Activated CD4-positive, CD25-positive, alpha-beta regulatory T cell treated with anti-CD3 and anti-CD28 coated beads, Interleukin-2, amount 50 U/mL, for 24 hours (primary cell): Measurements from ENCODE around the gene LANCL2.
"Not testable (repeated sequence)": the region's sequence is repeated elsewhere in the genome, so short reads cannot be mapped to it uniquely, and the experiment has no call there.

Experiments
- ATAC-seq, 2 donors: fragments of 150-1000 bp; cut with Tn5 transposase; one replicate each; pipeline ENCODE4 v1.10.0; 2021; ENCODE audit warnings: mild to moderate bottlenecking in 1 of 2, moderate library complexity in 1 of 2

LANCL2 gene

DNA sequence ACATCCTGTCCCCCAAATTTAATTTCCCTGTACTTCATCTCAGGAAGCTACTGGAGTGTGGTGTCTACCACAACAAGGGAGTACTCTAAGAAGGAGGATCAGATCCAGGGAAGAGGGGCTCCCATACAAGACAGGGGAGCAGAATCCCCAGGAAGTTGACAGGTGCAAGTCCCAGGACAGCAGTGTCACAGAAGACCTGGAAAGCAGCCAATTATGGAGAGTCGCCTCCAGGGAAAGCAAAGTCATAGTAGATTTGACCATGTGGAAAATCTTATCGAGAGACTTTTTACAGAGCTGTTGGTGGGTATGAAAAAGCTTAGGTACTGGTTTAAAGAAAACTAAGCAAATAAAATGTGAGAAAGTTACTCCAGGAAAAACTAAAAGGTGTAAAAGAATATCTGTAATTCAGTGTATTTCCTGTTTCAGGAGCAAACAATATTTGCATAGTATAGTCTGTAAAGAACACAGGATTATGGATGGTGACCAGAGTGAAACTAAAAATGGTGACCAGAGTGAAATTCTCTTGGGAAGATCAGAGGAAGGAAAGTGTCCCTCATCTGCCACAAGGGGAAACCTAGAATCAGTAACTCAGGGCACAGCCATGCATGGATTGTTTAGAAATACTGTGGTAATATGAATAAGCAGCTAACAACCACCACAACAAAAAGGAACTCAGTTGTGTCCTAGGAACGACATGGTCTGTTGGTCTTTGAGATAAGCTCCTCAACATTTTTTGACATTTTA, 44.5 kb downstream of the LANCL2 start:
- no peak for ATAC-seq

DNA sequence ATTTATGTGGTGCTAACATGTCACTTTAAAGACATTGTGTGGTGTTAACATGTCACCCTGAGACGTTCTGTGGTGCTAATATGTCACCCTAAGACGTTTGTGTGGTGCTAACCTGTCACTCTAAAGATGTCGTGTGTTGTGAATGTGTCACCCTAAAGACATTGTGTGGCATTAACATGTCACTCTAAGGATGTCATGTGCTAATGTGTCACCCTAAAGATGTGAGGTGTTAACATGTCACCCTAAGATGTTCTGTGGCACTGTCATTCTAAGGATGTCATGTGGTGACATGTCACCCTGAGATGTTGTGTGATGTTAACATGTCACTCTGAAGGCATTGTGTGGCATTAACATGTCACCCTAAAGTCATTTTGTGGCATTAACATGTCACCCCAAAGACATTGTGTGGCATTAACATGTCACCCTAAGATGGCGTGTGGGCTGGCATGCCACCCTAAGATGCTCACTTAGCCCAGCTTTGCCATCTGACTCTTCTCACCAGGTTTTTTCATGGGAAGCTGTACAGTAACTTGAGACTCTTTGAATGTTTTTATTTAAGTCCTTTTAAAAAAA, 45.6 kb downstream of the LANCL2 start:
- no peak for ATAC-seq

DNA sequence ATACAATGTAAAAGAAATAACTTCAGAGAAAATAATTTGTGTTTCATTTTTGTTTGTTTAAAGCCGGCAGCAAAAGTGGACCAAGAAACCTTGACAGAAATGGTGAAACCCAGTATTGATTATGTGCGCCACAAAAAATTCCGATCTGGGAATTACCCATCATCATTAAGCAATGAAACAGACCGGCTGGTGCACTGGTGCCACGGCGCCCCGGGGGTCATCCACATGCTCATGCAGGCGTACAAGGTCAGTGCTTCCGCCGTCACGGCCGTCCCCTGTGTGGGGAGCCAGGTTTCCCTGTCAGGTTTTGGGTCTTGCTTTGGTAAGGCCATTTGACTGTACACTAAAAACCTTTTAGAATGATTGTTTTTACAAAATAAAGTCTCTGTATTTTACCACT, 46.7 kb downstream of the LANCL2 start:
- ATAC-seq = no peak

GRCh38 chr7:55413442-55413841, 48.3 kb downstream of the LANCL2 start:
- ATAC-seq = no peak

- ATAC-seq = peak; percentile 91 to 96
Measured at GRCh38 chr7:55415173-55415778, 50.1 kb downstream of the LANCL2 start.

- not testable (repeated sequence) for ATAC-seq
Measured at GRCh38 chr7:55417456-55417855, 52.3 kb downstream of the LANCL2 start.

- ATAC-seq = no peak
Measured at GRCh38 chr7:55420530-55420929, 55.4 kb downstream of the LANCL2 start.

GRCh38 chr7:55423277-55423711, 58.2 kb downstream of the LANCL2 start:
- ATAC-seq = no peak

- no peak for ATAC-seq
Measured at GRCh38 chr7:55423891-55424290, 58.8 kb downstream of the LANCL2 start.

GRCh38 chr7:55425141-55425752, 60.1 kb downstream of the LANCL2 start:
- ATAC-seq = no peak

- ATAC-seq = no peak
Measured at GRCh38 chr7:55426676-55427075, 61.5 kb downstream of the LANCL2 start.

GRCh38 chr7:55427342-55427741, 62.2 kb downstream of the LANCL2 start:
- ATAC-seq = no peak

DNA sequence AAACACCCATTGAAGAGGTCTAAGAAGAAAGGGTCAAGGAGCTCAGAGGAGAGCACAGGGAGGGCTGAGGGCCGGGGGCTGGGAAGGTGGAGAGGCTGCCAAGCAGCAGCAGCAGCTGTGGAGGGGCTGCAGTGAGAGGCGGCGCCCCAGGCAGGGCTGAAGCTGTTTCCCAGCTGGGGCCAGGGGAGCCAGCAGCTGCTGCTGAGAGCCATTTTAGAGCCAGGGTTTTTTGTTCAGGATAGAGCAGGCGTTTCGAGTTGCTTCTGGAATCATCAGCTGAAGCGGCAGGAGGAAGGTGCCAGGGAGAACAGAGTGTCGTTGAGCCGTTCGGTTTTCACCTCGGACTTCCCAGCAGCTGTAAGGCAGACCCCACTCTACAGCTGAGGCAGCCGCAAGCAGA, 62.7 kb downstream of the LANCL2 start:
- no peak for ATAC-seq

GRCh38 chr7:55429835-55430499, 64.8 kb downstream of the LANCL2 start:
- ATAC-seq = no peak

GRCh38 chr7:55431898-55432297, 66.8 kb downstream of the LANCL2 start:
- ATAC-seq = no peak

GRCh38 chr7:55432506-55432905, 67.4 kb downstream of the LANCL2 start:
- no peak for ATAC-seq

DNA sequence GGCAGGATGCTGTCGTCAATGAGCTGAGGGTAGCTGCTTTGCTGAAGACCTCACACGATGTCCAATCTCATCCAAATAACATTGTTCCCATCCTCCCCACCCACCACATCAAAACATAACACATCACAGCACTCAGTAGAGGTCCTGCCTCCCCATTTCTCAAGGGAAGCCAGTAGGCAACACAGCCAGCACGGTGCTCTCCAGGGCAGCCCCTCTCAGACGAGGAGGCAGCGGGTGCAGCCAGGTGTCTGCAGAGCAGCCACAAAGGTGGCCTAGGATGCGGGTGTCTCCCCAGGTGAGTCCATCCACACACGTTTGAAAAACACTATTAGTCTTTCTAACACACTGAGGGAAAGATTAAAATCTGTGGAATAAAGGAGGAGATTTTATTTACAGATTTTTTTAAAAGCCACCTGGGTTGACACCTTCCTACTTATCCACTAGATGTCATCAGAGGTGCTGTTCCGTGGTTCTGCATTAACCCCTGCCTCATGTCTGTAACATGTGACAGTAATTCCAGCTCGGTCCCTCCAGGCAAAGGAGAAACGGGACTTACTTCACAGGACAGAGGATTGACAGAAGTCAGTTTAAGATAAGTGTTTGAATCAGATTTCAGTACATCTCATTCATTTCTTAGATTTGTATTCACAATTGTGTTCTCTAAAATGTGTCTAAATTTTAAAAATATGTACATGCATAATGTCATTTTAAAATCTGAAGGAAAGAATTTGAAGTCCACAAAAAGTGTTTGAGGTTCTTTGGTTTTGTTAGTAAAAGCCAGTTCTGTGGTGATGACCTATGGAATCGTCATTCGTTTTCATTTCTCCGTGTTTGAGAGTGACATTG, 68.0 kb downstream of the LANCL2 start:
- peak in 1 of 2 donors; percentile 59 for ATAC-seq

GRCh38 chr7:55435466-55435865, 70.3 kb downstream of the LANCL2 start:
- no peak for ATAC-seq

DNA sequence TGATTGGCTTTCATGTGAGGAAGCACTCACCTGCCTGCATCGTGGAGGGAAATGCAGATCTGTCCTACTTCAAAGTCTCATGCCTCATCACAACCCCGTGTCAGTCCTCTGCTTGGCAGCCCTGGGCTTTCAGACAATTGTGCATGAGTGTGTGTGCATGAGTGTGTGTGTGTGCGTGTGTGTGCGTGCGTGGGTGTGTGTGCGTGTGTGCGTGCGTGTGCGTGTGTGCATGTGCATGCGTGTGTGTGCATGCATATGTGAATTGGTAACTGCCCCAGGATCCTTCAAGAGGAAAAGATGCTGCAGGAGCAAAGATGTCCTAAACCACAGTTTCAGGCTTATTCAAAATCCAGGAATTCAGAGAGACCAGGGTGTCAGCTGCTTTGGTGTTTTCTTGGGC, 71.3 kb downstream of the LANCL2 start:
- ATAC-seq = no peak

DNA sequence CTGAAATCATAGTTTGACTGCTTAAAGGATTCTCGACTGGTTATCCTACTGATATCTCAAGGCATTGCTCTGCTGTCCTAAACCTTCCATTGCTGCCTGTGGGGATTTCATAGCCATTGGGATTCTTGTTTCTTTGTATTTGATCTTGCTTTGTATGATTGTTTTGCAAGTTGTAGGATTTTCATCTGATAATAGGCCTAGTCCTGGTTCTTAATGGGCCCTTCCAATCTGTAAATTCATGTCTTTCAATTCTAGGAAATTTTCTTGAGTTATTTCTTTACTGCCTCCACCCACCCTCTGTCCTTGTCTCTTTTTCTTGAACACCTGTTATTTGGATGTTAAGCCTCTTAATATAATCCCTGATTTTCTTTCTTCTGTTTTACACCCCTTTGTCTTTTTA, 72.2 kb downstream of the LANCL2 start:
- ATAC-seq = no peak

- ATAC-seq = no peak
Measured at GRCh38 chr7:55438085-55438756, 73.1 kb downstream of the LANCL2 start.
